B cell (primary cell): ENCODE results near the gene ENOX1.

Source experiments
- EZH2 ChIP-seq: IDR thresholded peaks from 2 replicates; pipeline ENCODE4 v1.6.1; 2012; ENCODE audit warnings: borderline replicate concordance, low read depth, mild to moderate bottlenecking, moderate library complexity, low read length; ENCODE audit not compliant: insufficient read depth, poor library complexity, severe bottlenecking
- TF ChIP-seq, protein P1 (sequence below): fragments of 200-600 bp; IDR thresholded peaks from one replicate; pipeline ENCODE4 v1.8.0; 2022; ENCODE audit warnings: antibody characterized with exemption, mild to moderate bottlenecking

DNA sequence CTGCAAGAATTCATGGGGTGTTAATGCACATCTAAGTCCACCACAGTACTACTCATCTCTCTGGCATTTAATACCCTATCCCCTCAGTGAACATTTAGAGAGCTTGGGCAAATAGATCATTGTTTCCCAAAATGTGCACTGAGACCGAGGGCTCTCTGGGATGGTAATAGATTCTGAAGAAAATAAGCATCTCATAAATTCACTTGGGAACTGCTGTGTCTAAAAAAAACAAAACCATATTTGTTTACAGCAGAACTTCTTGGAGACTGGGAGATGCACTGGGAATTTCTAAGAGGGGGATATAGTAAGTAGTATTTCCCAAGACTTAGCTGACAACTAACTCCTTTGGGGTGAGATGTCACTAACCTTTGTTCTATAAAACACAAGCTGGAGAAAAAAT, 58.4 kb downstream of the ENOX1 start:
- TF ChIP-seq, protein P1, sequence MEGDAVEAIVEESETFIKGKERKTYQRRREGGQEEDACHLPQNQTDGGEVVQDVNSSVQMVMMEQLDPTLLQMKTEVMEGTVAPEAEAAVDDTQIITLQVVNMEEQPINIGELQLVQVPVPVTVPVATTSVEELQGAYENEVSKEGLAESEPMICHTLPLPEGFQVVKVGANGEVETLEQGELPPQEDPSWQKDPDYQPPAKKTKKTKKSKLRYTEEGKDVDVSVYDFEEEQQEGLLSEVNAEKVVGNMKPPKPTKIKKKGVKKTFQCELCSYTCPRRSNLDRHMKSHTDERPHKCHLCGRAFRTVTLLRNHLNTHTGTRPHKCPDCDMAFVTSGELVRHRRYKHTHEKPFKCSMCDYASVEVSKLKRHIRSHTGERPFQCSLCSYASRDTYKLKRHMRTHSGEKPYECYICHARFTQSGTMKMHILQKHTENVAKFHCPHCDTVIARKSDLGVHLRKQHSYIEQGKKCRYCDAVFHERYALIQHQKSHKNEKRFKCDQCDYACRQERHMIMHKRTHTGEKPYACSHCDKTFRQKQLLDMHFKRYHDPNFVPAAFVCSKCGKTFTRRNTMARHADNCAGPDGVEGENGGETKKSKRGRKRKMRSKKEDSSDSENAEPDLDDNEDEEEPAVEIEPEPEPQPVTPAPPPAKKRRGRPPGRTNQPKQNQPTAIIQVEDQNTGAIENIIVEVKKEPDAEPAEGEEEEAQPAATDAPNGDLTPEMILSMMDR, result no peak
- no peak for TF ChIP-seq EZH2
